Measurements from ENCODE around the gene TANC1.
A peak's percentile ranks its signal among the peaks of the same experiment; 100 is the strongest.

Gene TANC1

DNA sequence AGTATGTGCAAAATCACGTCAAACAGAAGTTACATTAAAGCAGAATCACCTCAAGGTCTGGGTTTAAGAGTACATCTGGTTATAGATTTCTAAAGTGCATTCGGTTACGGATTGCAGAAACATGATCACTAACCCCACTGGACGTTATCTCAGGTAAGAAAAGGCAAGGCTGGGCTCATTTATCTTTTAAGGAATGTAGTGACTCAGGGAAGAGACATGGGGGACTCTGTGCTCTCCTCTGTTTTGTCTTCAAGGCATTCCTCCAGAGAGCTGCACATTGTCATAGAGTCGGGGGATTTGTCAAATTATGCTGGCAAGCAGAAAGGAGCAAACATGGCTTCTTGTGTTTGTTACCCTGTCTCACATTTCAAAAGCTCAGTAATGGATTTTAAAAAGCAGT lies 303.7 kb downstream of the TANC1 start:
- H3K9me3 Mint-ChIP-seq: no peaks in the 10 kb centered on the region

DNA sequence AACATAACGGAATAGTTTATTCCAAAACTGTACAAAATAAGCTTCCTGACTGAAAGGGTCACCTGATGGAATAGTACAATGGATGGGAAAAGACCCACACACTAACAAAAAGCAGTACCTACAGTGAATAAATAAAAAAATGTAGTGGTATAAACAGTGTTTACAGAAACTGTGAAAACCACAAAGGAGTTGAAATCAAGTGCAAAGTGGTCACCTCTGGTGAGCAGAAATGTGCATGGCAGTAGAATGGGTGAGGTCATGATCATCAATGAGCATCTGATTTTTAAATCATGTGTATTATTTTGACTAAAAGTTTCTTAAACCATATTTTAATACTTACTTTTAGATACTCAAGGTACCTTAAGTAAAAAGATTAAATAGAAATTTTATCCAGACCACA lies 306.7 kb downstream of the TANC1 start:
- Mint-ChIP-seq H3K36me3 (ENCODE audit: insufficient read depth) (peaks cover 9% of the 10 kb centered on the region), H3K9me3 (no peaks in the 10 kb centered on the region), H3K4me3 (peak overlapping the region in 1 of 2 donors; percentile 32), H3K27ac (no peak overlapping the region), H3K4me1 (ENCODE audit: low read depth in 2 of 2) (peaks cover 11 to 16% of the 10 kb centered on the region in 2 donors), H3K27me3 (no peaks in the 10 kb centered on the region)
- DNase-seq: no peak
- ATAC-seq (replicated peaks): peak; percentile 82

More for the DNA sequence above, 303.7 kb downstream of the TANC1 start:
- Mint-ChIP-seq H3K4me1 (ENCODE audit: low read depth in 2 of 2) (peaks cover 13 to 28% of the 10 kb centered on the region in 2 donors), H3K36me3 (ENCODE audit: insufficient read depth) (peaks cover 9% of the 10 kb centered on the region), H3K27me3 (no peaks in the 10 kb centered on the region), H3K4me3 (no peak overlapping the region), H3K27ac (no peak overlapping the region)
- ATAC-seq (replicated peaks) (no peak), DNase-seq (no peak)

DNA sequence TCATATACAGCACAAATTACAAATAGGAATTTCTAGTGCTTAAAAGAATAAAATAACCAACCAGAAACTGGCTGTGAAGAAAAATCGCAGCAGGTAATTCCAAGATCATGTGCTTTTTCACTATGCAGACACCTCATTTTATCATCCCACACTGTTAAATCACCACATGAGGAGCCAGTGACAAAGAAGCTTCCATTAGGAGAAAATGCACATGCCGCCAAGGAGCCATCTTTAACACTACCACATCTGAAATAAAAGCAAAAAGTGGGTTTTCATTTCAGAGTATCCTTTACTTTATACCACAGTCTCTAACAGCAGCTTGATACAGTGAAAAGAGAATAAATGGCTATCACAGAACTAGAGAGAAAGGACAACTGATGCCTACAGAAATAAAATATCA lies 311.3 kb downstream of the TANC1 start:
- Mint-ChIP-seq H3K9me3 (no peaks in the 10 kb centered on the region), H3K36me3 (ENCODE audit: insufficient read depth) (peaks cover 13% of the 10 kb centered on the region), H3K4me1 (ENCODE audit: low read depth in 2 of 2) (peaks cover 8 to 13% of the 10 kb centered on the region in 2 donors), H3K4me3 (no peak overlapping the region), H3K27ac (no peak overlapping the region), H3K27me3 (no peaks in the 10 kb centered on the region)
- ATAC-seq (replicated peaks) (no peak), DNase-seq (no peak)

DNA sequence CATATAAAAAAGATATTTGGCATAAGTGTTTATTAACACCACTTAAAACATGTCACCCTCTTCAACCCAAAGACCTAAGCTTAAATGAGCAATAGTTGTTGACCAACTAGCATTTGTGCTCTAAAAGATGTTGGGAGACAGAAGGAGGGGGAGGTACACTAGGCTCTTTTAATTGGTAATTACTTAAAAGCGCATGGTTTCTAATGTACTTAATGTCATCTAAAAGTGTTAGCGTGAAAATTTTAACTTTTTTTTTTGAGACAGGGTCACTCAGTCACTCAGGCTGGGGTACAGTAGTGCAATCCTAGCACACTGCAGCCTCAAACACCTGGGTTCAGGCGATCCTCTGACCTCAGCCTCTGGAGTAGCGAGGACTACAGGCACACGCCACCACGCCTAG lies 312.6 kb downstream of the TANC1 start:
- no peaks in the 10 kb centered on the region for H3K27me3 Mint-ChIP-seq
- H3K27ac Mint-ChIP-seq: no peak overlapping the region
- H3K4me1 Mint-ChIP-seq (ENCODE audit: low read depth in 2 of 2): peaks cover 8 to 16% of the 10 kb centered on the region in 2 donors
- peaks cover 18% of the 10 kb centered on the region for H3K36me3 Mint-ChIP-seq (ENCODE audit: insufficient read depth)
- ATAC-seq (replicated peaks): no peak
- H3K9me3 Mint-ChIP-seq: no peaks in the 10 kb centered on the region
- DNase-seq: no peak
- H3K4me3 Mint-ChIP-seq: no peak overlapping the region
